Neural cell (in vitro differentiated cells): ENCODE data around the gene LMLN. TPM values are rescaled to one million over a fixed set of nuclear protein-coding genes. Genes with fewer than 3 reads are reported as not detected.

Experiments used
- H2AFZ ChIP-seq: fragments of 200-600, 300-800 bp; sonication (generic), shearing (Covaris generic); 2 replicates; pipeline ENCODE4 v1.6.0; 2014; ENCODE audit warnings: low read depth, mild to moderate bottlenecking, antibody characterized with exemption, low read length, moderate library complexity
- H3F3A ChIP-seq: fragments of 200-600 bp; shearing (Covaris generic); 2 replicates; pipeline ENCODE4 v1.6.1; 2016; ENCODE audit warnings: mild to moderate bottlenecking, moderate library complexity, mixed read lengths, antibody characterized with exemption, low read length; ENCODE audit not compliant: insufficient read depth, poor library complexity, severe bottlenecking
- H3K27ac ChIP-seq: fragments of 200-600, 300-800 bp; sonication (generic), shearing (Covaris generic); 2 replicates; pipeline ENCODE4 v1.5.1; 2014; ENCODE audit warnings: mild to moderate bottlenecking, low read length, moderate library complexity
- H3K27me3 ChIP-seq: fragments of 300-800, 200-600 bp; sonication (generic), shearing (Covaris generic); 2 replicates; pipeline ENCODE4 v1.6.0; 2014; ENCODE audit warnings: mild to moderate bottlenecking, low read depth, low read length, moderate library complexity; ENCODE audit not compliant: insufficient read depth
- H3K36me3 ChIP-seq: fragments of 300-800, 200-600 bp; sonication (generic), shearing (Covaris generic); 2 replicates; pipeline ENCODE4 v1.5.1; 2014; ENCODE audit warnings: mild to moderate bottlenecking, antibody characterized with exemption, low read length, moderate library complexity; ENCODE audit not compliant: insufficient read depth
- H3K4me2 ChIP-seq: fragments of 300-800, 200-600 bp; sonication (generic), shearing (Covaris generic); 2 replicates; pipeline ENCODE4 v1.6.0; 2014; ENCODE audit warnings: mild to moderate bottlenecking, low read length
- H3K4me3 ChIP-seq: fragments of 300-800, 200-600 bp; sonication (generic), shearing (Covaris generic); 2 replicates; pipeline ENCODE4 v1.5.1; 2014; ENCODE audit warnings: mild to moderate bottlenecking, low read length, moderate library complexity
- H3K79me2 ChIP-seq: fragments of 200-600 bp; shearing (Covaris generic); replicated peaks from 2 replicates; pipeline ENCODE4 v1.6.0; 2014; ENCODE audit warnings: mild to moderate bottlenecking, low read length, moderate library complexity; ENCODE audit not compliant: insufficient read depth
- H3K9ac ChIP-seq: fragments of 300-800, 200-600 bp; sonication (generic), shearing (Covaris generic); 2 replicates; pipeline ENCODE4 v1.6.1; 2016; ENCODE audit warnings: mild to moderate bottlenecking, low read length, mixed read lengths
- H3K9me2 ChIP-seq: fragments of 200-600 bp; shearing (Covaris generic); 2 replicates; pipeline ENCODE4 v1.6.1; 2016; ENCODE audit warnings: mild to moderate bottlenecking, low read length, mixed read lengths; ENCODE audit not compliant: insufficient read depth
- H3K9me3 ChIP-seq: fragments of 200-600, 300-800 bp; sonication (generic), shearing (Covaris generic); 2 replicates; pipeline ENCODE4 v1.6.1; 2016; ENCODE audit warnings: mild to moderate bottlenecking, mixed run types, low read length, moderate library complexity, mixed read lengths
- H4K20me1 ChIP-seq: fragments of 200-600 bp; shearing (Covaris generic); 2 replicates; pipeline ENCODE4 v1.6.1; 2016; ENCODE audit warnings: mild to moderate bottlenecking, mixed run types; ENCODE audit not compliant: insufficient read depth
- EP300 ChIP-seq: fragments of 450-650 bp; conservative IDR thresholded peaks from 2 replicates; pipeline ENCODE4 v1.6.1; 2014; ENCODE audit warnings: antibody characterized with exemption, mild to moderate bottlenecking, moderate library complexity; ENCODE audit not compliant: poor library complexity, severe bottlenecking
- EZH2 ChIP-seq: fragments of 200-600, 300-800 bp; shearing (Covaris generic), sonication (generic); IDR thresholded peaks from 2 replicates; pipeline ENCODE4 v1.6.1; 2014; ENCODE audit warnings: antibody characterized with exemption, low read length, borderline replicate concordance, mild to moderate bottlenecking; ENCODE audit not compliant: insufficient read depth, poor library complexity, severe bottlenecking
- MXI1 ChIP-seq: fragments of 450-650 bp; conservative IDR thresholded peaks from 2 replicates; pipeline ENCODE4 v1.6.1; 2014; ENCODE audit warnings: antibody characterized with exemption, mild to moderate bottlenecking; ENCODE audit not compliant: poor library complexity, severe bottlenecking
- POLR2AphosphoS5 ChIP-seq: IDR thresholded peaks from 2 replicates; pipeline ENCODE4 v1.6.1; 2012
- RAD21 ChIP-seq: fragments of 450-650 bp; conservative IDR thresholded peaks from 2 replicates; pipeline ENCODE4 v1.6.1; 2014; ENCODE audit warnings: antibody characterized with exemption, mild to moderate bottlenecking, moderate library complexity
- SMC3 ChIP-seq: fragments of 450-650 bp; conservative IDR thresholded peaks from 2 replicates; pipeline ENCODE4 v1.6.1; 2014; ENCODE audit warnings: antibody characterized with exemption, mild to moderate bottlenecking, moderate library complexity; ENCODE audit not compliant: poor library complexity
- TAF1 ChIP-seq: IDR thresholded peaks from 2 replicates; pipeline ENCODE4 v1.6.1; 2012; ENCODE audit warnings: low read depth
- polyA plus RNA-seq: library from polyadenylated mRNA; depleted of rRNA; stranded (reverse); fragments of >200 nt; gene quantifications from 2 replicates; pipeline ENCODE4 v1.2.3, GENCODE V29; 2014
- TF ChIP-seq, protein P1 (sequence below): fragments of 450-650 bp; IDR thresholded peaks from 2 replicates; pipeline ENCODE4 v1.5.1; 2014; ENCODE audit warnings: antibody characterized with exemption, mild to moderate bottlenecking, moderate library complexity; ENCODE audit not compliant: poor library complexity, severe bottlenecking
- TF ChIP-seq, protein P2 (sequence below): IDR thresholded peaks from 2 replicates; pipeline ENCODE4 v1.6.1; 2012; ENCODE audit warnings: borderline replicate concordance

LMLN gene
- polyA plus RNA-seq, 1 donor from 2014 or later, result 3.1 TPM

DNA sequence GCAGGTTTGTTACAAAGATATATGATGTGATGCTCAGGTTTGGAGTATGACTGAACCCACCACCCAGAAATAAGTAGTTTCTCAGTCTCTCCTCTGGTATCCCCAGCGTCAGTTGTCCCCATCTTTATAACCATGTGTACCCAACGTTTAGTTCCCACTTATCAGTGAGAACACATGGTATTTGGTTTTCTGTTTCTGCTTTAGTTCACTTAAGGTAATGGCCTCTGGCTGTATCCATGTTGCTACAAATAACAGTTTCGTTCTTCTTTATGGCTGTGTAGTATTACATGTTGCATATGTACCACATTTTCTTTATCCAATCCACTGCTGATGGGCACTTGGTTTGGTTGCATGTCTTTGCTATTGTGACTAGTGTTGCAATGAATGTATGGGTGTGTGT, 132.3 kb downstream of the LMLN start:
- Histone ChIP-seq H4K20me1 (no peaks in the 10 kb centered on the region), H3K9me2 (no peaks in the 10 kb centered on the region), H3K27me3 (peaks cover 13% of the 10 kb centered on the region), H3K27ac (no peak overlapping the region), H2AFZ (no peak overlapping the region), H3K4me3 (no peak overlapping the region), H3K9ac (no peak overlapping the region), H3K36me3 (no peaks in the 10 kb centered on the region), H3K9me3 (no peaks in the 10 kb centered on the region), H3K4me2 (no peak overlapping the region), H3K79me2 (no peaks in the 10 kb centered on the region), H3F3A (no peaks in the 10 kb centered on the region)
- TF ChIP-seq EP300, result no peak
- no peak for TF ChIP-seq MXI1
- TF ChIP-seq, protein P1, sequence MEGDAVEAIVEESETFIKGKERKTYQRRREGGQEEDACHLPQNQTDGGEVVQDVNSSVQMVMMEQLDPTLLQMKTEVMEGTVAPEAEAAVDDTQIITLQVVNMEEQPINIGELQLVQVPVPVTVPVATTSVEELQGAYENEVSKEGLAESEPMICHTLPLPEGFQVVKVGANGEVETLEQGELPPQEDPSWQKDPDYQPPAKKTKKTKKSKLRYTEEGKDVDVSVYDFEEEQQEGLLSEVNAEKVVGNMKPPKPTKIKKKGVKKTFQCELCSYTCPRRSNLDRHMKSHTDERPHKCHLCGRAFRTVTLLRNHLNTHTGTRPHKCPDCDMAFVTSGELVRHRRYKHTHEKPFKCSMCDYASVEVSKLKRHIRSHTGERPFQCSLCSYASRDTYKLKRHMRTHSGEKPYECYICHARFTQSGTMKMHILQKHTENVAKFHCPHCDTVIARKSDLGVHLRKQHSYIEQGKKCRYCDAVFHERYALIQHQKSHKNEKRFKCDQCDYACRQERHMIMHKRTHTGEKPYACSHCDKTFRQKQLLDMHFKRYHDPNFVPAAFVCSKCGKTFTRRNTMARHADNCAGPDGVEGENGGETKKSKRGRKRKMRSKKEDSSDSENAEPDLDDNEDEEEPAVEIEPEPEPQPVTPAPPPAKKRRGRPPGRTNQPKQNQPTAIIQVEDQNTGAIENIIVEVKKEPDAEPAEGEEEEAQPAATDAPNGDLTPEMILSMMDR, result no peak
- no peak for TF ChIP-seq RAD21
- no peak for TF ChIP-seq SMC3
- no peak for TF ChIP-seq TAF1
- TF ChIP-seq, protein P2, sequence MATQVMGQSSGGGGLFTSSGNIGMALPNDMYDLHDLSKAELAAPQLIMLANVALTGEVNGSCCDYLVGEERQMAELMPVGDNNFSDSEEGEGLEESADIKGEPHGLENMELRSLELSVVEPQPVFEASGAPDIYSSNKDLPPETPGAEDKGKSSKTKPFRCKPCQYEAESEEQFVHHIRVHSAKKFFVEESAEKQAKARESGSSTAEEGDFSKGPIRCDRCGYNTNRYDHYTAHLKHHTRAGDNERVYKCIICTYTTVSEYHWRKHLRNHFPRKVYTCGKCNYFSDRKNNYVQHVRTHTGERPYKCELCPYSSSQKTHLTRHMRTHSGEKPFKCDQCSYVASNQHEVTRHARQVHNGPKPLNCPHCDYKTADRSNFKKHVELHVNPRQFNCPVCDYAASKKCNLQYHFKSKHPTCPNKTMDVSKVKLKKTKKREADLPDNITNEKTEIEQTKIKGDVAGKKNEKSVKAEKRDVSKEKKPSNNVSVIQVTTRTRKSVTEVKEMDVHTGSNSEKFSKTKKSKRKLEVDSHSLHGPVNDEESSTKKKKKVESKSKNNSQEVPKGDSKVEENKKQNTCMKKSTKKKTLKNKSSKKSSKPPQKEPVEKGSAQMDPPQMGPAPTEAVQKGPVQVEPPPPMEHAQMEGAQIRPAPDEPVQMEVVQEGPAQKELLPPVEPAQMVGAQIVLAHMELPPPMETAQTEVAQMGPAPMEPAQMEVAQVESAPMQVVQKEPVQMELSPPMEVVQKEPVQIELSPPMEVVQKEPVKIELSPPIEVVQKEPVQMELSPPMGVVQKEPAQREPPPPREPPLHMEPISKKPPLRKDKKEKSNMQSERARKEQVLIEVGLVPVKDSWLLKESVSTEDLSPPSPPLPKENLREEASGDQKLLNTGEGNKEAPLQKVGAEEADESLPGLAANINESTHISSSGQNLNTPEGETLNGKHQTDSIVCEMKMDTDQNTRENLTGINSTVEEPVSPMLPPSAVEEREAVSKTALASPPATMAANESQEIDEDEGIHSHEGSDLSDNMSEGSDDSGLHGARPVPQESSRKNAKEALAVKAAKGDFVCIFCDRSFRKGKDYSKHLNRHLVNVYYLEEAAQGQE, result no peak
- TF ChIP-seq EZH2, result no peak
- no peak for TF ChIP-seq POLR2AphosphoS5

- Histone ChIP-seq H4K20me1 (no peaks in the 10 kb centered on the region), H3F3A (no peaks in the 10 kb centered on the region), H3K9me3 (no peaks in the 10 kb centered on the region), H3K36me3 (no peaks in the 10 kb centered on the region), H3K9ac (no peak overlapping the region), H3K4me3 (no peak overlapping the region), H3K27me3 (peaks cover 4% of the 10 kb centered on the region), H3K9me2 (no peaks in the 10 kb centered on the region), H2AFZ (no peak overlapping the region), H3K79me2 (no peaks in the 10 kb centered on the region), H3K4me2 (no peak overlapping the region), H3K27ac (no peak overlapping the region)
- no peak for TF ChIP-seq EP300
- TF ChIP-seq, protein P2, result no peak
- TF ChIP-seq MXI1, result no peak
- TF ChIP-seq SMC3, result no peak
- no peak for TF ChIP-seq TAF1
- no peak for TF ChIP-seq EZH2
- TF ChIP-seq RAD21, result no peak
- TF ChIP-seq POLR2AphosphoS5, result no peak
- TF ChIP-seq, protein P1, result no peak
Observed at GRCh38 chr3:198093112-198093679, 133.2 kb downstream of the LMLN start.
